GM12873 (cell line): Measurements from ENCODE around the gene LPCAT4.

Experiments
- TF ChIP-seq, protein P1 (sequence below): IDR thresholded peaks from 2 replicates; pipeline ENCODE4 v1.5.1; 2012; ENCODE audit warnings: low read depth, mild to moderate bottlenecking, moderate library complexity, low read length, control low read depth; ENCODE audit not compliant: insufficient read depth; ENCODE audit errors: missing control alignments

LPCAT4 gene

DNA sequence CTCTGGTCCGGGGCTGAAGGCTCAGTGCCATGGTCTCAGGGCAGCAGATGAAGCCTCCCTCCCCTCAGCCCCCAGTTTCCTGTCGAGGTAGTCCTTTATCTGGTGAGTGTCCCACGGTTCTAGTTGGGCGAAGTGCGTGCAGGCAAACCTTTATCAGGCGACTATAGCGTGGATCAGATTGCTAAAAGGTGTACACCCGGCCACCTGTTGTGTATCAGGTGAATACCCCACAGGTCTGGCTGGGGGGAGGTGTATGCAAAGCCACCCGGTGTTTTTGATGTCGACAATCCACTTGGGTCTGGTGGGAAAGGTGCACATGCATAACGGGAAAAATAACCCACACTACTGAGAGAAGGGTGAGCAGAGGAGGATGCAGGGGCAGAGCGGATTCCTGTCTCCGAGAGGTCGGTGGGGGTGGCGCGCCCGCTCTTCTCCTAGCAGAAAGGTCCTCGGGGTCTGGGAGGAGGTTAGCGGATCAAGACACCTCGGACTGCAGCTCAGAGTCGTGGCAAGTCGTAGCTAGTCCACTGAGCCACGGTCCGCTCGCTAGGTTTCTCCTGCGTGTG is 29.9 kb downstream of the LPCAT4 start:
- TF ChIP-seq, protein P1, sequence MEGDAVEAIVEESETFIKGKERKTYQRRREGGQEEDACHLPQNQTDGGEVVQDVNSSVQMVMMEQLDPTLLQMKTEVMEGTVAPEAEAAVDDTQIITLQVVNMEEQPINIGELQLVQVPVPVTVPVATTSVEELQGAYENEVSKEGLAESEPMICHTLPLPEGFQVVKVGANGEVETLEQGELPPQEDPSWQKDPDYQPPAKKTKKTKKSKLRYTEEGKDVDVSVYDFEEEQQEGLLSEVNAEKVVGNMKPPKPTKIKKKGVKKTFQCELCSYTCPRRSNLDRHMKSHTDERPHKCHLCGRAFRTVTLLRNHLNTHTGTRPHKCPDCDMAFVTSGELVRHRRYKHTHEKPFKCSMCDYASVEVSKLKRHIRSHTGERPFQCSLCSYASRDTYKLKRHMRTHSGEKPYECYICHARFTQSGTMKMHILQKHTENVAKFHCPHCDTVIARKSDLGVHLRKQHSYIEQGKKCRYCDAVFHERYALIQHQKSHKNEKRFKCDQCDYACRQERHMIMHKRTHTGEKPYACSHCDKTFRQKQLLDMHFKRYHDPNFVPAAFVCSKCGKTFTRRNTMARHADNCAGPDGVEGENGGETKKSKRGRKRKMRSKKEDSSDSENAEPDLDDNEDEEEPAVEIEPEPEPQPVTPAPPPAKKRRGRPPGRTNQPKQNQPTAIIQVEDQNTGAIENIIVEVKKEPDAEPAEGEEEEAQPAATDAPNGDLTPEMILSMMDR, result no peak

DNA sequence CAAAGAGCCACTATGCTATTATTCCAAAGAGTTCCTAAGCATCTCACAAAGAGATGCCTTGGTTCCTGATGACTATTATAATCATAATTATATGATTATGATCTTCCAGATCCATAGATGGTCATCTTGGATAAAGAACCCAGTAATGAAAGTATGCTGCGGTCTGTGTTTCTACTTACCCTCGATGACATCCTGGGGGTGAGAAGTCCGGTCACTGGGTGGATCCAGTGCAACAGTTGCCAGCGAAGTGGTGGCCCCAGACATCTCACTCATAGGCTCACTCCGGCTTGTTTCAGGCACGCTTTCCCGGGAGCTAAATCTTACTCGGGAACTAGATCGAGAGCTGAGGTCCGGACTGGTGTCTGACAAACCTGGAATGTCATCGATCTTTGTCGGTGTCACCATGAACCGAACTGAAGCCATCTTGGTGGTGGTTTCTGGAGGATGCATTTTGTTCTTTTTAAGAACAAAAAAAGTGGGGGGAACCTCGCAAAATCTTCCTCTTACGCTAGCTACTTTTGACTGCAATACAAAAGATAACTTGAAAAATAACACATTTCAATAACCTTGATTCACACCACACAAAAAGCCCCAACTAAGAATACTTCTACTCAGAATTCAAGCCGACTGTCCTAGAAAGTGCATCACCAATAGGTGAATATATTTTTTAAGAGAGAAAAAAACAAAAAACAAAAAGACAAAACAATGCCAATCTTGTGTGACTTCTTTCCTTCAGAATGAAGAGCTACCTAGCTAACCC is 30.6 kb downstream of the LPCAT4 start:
- TF ChIP-seq, protein P1, result no peak

DNA sequence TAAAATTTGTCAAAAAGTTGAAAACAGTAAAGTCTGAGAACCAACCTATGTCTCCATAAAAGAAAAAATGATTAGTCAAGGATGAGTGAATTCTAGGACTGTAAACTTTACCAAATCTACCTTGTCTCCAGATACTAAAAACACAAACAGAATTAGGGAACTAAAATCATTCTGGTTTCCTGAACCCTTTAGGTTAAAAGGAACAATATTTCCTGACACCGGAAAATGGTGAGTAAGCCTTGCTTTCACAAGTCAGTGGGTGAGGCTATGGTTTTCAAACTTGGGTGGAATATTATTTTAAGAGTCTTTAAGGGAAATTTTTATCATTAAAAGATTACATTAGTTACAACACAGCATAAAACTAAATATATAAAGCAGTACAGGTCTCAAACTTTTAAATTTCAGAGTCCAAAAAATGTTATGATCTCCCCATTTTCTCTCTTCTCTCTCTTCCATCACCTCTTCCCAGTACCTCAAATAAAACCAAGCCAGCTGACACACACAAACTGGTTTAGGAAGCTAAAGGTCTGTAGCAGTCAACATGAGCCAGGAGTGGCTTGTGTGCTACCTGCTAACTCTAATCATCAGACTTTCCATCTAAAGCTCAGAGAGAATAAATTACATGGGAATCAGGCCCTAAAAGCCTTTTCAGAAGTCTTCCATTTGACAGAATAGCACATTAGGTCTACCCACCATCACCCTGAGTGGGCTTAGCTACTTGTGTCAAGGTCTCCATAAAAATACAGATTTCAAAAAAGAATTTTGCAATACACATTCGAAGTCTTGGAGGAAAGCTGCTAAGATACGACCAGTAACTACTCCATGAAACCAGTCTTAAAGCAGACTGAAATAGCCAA is 31.6 kb downstream of the LPCAT4 start:
- TF ChIP-seq, protein P1, result no peak

DNA sequence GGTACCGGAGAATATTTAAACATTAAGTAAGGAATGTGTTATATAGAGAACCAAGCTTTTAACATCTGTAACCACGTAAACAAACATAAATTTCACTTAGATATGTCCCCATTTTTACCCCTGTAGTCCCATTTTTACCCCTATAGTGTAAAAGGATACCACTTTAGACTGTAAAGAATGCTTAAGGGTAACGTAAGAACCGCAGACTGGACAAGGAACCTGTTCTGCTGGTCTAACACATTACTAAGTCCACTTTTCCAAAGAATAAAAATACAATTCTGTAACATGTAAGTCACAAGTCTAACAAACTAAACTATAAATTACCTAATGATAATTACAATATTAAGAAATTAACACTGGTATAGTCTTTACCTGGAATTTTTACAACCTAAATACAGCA is 32.3 kb downstream of the LPCAT4 start:
- TF ChIP-seq, protein P1, result no peak

DNA sequence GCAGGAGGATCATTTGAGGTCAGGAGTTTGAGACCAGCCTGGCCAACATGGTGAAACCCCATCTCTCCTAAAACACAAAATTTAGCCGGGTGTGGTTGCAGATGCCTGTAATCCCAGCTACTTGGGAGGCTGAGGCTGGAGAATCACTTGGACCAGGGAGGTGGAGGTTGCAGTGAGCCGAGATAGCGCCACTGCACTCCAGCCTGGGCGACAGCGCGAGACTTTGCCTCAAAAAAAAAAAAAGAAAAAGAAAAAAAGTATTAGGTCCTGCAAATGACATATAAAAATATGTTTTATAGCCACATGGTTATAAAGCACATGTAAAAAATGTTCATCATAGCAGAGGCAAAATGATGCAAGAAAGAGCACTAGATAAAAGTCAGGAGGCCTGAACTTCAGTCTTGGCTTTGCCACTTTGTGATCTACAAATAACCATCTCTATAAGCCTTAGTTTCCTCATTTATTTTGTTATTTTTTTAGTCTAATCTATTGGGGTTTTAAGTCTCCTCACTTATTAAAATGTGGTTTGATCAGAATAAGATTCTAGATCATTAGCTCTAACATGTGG is 34.4 kb downstream of the LPCAT4 start:
- TF ChIP-seq, protein P1, result no peak

DNA sequence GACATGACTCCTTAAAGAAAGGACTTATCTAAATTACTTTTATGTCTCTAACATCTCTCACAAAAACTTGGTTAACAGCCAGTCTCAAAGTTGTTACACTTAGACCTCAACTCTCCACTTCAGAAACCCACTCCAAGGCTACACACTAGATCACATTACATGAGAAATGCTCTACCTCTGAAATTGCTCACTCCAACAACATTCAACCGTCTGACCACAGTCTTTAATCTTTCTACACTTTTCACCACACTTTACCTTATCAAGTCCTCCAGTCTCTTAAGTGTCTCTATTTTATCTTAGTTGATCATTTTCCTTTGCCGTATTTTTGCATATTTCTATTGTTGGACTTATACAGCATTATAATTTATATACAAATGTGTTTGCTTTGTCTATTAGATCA is 35.2 kb downstream of the LPCAT4 start:
- TF ChIP-seq, protein P1, result no peak

DNA sequence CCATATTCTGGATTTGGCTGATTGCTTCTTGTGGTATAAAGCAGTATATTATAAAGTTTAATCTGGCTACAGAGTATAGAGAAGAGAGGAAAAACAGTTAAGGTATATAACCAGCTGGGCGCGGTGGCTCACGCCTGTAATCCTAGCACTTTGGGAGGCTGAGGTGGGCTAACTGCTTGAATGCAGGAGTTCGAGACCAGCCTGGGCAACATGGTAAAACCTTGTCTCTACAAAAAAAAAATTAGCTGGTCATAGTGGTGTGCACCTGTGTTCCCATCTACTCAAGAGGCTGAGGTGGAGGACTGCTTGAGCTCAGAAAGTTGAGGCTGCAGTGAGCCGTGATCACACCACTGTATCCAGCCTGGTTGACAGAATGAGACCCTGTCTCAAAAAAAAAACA is 36.7 kb downstream of the LPCAT4 start:
- TF ChIP-seq, protein P1, result no peak
